ENCODE results near the gene FERMT3. TPM values are rescaled to one million over a fixed set of nuclear protein-coding genes. Genes with fewer than 3 reads are reported as not detected.

Gene FERMT3
- total and polyA plus RNA-seq, 2 of the 8 experiments (the other 6 are each of a cell fraction or from before 2014, with no cell fraction given), result 1.4 to 3.7 TPM

- Histone ChIP-seq H2AK5ac (ENCODE audit: low read depth, low read length) (no peak overlapping the region), H3K23ac (ENCODE audit: insufficient read length) (no peak overlapping the region), H3K36me3 (ENCODE audit: control insufficient read depth in 2 of 4, insufficient read depth in 4 of 4, low read length in 3 of 4) (peaks cover 0 to 5% (median 1%) of the 10 kb centered on the region in 4 experiments; a peak in 1 of 8 replicates), H4K91ac (replicated peaks; ENCODE audit: insufficient read length, low read length) (no peak overlapping the region), H2BK12ac (ENCODE audit: low read depth, low read length) (no peak overlapping the region), H2AFZ (ENCODE audit: low read length) (no peak overlapping the region), H3K56ac (replicated peaks; ENCODE audit: insufficient read length, low read depth, low read length) (no peak overlapping the region), H3K9me3 (ENCODE audit: insufficient read depth in 2 of 2, low read depth in 1 of 2, low read length in 1 of 2) (no peaks in the 10 kb centered on the region), H4K8ac (ENCODE audit: extremely low read depth, insufficient read depth, low read length) (no peak overlapping the region), H3K27me3 (replicated peaks in 1 of 4; ENCODE audit: control insufficient read depth in 3 of 4, extremely low read depth in 1 of 4, insufficient read depth in 3 of 4, low read length in 3 of 4) (peaks cover 0 to 12% (median 6%) of the 10 kb centered on the region in 4 experiments; a peak in 4 of 7 replicates), H3K23me2 (ENCODE audit: low read depth, low read length) (peaks cover 16% of the 10 kb centered on the region), H3K4ac (replicated peaks; ENCODE audit: insufficient read length, low read depth, low read length) (no peak overlapping the region), H2BK15ac (ENCODE audit: low read length) (no peak overlapping the region), H4K20me1 (replicated peaks in 1 of 2; ENCODE audit: control insufficient read depth in 1 of 2, insufficient read depth in 2 of 2, low read length in 2 of 2) (peaks cover 0 to 6% of the 10 kb centered on the region in 2 experiments), H3K79me1 (ENCODE audit: low read depth, low read length) (no peaks in the 10 kb centered on the region; the same call in 1 of the 2 replicates), H3K14ac (ENCODE audit: insufficient read length) (no peak overlapping the region), H2BK5ac (ENCODE audit: low read depth, low read length) (no peak overlapping the region), H2BK20ac (ENCODE audit: low read length) (no peak overlapping the region), H2BK120ac (replicated peaks; ENCODE audit: low read depth, low read length) (no peak overlapping the region), H3K79me2 (ENCODE audit: control insufficient read depth in 1 of 2, insufficient read depth in 2 of 2, low read length in 2 of 2) (no peaks in the 10 kb centered on the region), H3K9ac (replicated peaks in 1 of 4; ENCODE audit: extremely low read depth in 1 of 4, low read depth in 3 of 4, low read length in 3 of 4) (no peak overlapping the region; a peak in 1 of 7 replicates), H3K4me2 (ENCODE audit: insufficient read depth in 1 of 2, low read depth in 2 of 2, low read length in 2 of 2) (peak overlapping the region; percentile 50 to 87), H3K27ac (ENCODE audit: low read depth, low read length) (no peak overlapping the region), H3K4me1 (replicated peaks in 1 of 4; ENCODE audit: control insufficient read depth in 3 of 4, insufficient read depth in 4 of 4, low read length in 3 of 4) (peaks cover 0 to 19% (median 7%) of the 10 kb centered on the region in 4 experiments; a peak in 6 of 7 replicates), H4K5ac (ENCODE audit: insufficient read length, low read depth, low read length) (no peak overlapping the region), H3K4me3 (ENCODE audit: extremely low read depth in 1 of 4, insufficient read depth in 2 of 4, low read depth in 3 of 4, low read length in 4 of 4) (peak overlapping the region; percentile 39 to 70 (median 52)), H3K18ac (ENCODE audit: extremely low read depth, low read length) (no peak overlapping the region)
- ChIA-PET CTCF (ENCODE audit: partially characterized antibody) (interaction anchor here (0.6 to 8.6 kb wide), 5 partner anchors 16 to 36 kb away, joined by 3 to 51 read pairs (median 7); partner anchors contain the start of genes FERMT3 and PLCB3), POLR2A (ENCODE audit: partially characterized antibody) (interaction anchor here (0.6 to 11.9 kb wide), 7 partner anchors 11 to 162 kb away, joined by 3 to 190 read pairs (median 5); partner anchors contain the start of genes FKBP2, PLCB3 and PPP1R14B)
- no peak for TF ChIP-seq TEAD4 (IDR thresholded peaks at IDR 0.05; ENCODE audit: low read depth, low read length)
- TF ChIP-seq KDM1A (IDR thresholded peaks at IDR 0.05; ENCODE audit: borderline replicate concordance, low read length), result 0 out of 2 replicates have a peak, but pooled peaks have one; percentile 64
- TF ChIP-seq ASH2L (IDR thresholded peaks at IDR 0.05; ENCODE audit: low read length), result no peak
- no peak for TF ChIP-seq SIN3A (conservative IDR thresholded peaks at IDR 0.05 in 1 of 2, IDR thresholded peaks at IDR 0.05 in 1 of 2; ENCODE audit: low read depth in 1 of 2, low read length in 2 of 2)
- TF ChIP-seq RAD21 (IDR thresholded peaks at IDR 0.05 in 1 of 2, conservative IDR thresholded peaks at IDR 0.05 in 1 of 2; ENCODE audit: low read depth in 2 of 2, low read length in 2 of 2), result no peak
- DNase-seq (ENCODE audit: low read depth in 1 of 2, low spot score in 2 of 2) (no peak), FAIRE-seq (no peak)
- WGBS, 2 experiments (ENCODE audit: extremely low coverage in 1 of 2, insufficient coverage in 1 of 2, insufficient read length in 1 of 2, insufficient replicate concordance in 2 of 2, low coverage in 1 of 2, low lambda C conversion rate in 2 of 2, missing lambda C conversion rate in 1 of 2), result 90% methylated on average over 12 of the region's 12 CpGs; no CpG with 5 or more reads in 1 of the 2 experiments
These were observed 29.1 kb downstream of the FERMT3 start for GRCh38 chr11:64235437-64236161.

All from H1 (cell line).